Epithelial cell of proximal tubule (primary cell): Measurements from ENCODE around the gene MAP7D1. TPM values are rescaled to one million over a fixed set of nuclear protein-coding genes. Genes with fewer than 3 reads are reported as not detected.

Experiments
- DNase-seq: peaks from one replicate; pipeline ENCODE4 v3.0.0-alpha.2; 2011; ENCODE audit warnings: low read depth
- H3K4me3 ChIP-seq: 2 replicates; pipeline ENCODE4 v1.5.1; 2011; ENCODE audit warnings: low read depth, mild to moderate bottlenecking, low read length
- total RNA-seq: library from RNA; depleted of rRNA; stranded (reverse); fragments of >200 nt; gene quantifications from 2 replicates; pipeline ENCODE4 v1.2.3, GENCODE V29; 2015
- TF ChIP-seq, protein P1 (sequence below): conservative IDR thresholded peaks from 2 replicates; pipeline ENCODE4 v1.5.1; 2012; ENCODE audit warnings: low read depth, mild to moderate bottlenecking, low read length

The MAP7D1 gene
- total RNA-seq, 1 donor from 2014 or later = 280 TPM

- H3K4me3 ChIP-seq = no peak overlapping the region
- DNase-seq = no peak
- TF ChIP-seq, protein P1, sequence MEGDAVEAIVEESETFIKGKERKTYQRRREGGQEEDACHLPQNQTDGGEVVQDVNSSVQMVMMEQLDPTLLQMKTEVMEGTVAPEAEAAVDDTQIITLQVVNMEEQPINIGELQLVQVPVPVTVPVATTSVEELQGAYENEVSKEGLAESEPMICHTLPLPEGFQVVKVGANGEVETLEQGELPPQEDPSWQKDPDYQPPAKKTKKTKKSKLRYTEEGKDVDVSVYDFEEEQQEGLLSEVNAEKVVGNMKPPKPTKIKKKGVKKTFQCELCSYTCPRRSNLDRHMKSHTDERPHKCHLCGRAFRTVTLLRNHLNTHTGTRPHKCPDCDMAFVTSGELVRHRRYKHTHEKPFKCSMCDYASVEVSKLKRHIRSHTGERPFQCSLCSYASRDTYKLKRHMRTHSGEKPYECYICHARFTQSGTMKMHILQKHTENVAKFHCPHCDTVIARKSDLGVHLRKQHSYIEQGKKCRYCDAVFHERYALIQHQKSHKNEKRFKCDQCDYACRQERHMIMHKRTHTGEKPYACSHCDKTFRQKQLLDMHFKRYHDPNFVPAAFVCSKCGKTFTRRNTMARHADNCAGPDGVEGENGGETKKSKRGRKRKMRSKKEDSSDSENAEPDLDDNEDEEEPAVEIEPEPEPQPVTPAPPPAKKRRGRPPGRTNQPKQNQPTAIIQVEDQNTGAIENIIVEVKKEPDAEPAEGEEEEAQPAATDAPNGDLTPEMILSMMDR = no peak
Observed at GRCh38 chr1:36166938-36167905, 11.3 kb downstream of the MAP7D1 start.

GRCh38 chr1:36168514-36168913, 12.6 kb downstream of the MAP7D1 start:
- no peak for DNase-seq
- TF ChIP-seq, protein P1 = no peak
- H3K4me3 ChIP-seq = no peak overlapping the region

DNA sequence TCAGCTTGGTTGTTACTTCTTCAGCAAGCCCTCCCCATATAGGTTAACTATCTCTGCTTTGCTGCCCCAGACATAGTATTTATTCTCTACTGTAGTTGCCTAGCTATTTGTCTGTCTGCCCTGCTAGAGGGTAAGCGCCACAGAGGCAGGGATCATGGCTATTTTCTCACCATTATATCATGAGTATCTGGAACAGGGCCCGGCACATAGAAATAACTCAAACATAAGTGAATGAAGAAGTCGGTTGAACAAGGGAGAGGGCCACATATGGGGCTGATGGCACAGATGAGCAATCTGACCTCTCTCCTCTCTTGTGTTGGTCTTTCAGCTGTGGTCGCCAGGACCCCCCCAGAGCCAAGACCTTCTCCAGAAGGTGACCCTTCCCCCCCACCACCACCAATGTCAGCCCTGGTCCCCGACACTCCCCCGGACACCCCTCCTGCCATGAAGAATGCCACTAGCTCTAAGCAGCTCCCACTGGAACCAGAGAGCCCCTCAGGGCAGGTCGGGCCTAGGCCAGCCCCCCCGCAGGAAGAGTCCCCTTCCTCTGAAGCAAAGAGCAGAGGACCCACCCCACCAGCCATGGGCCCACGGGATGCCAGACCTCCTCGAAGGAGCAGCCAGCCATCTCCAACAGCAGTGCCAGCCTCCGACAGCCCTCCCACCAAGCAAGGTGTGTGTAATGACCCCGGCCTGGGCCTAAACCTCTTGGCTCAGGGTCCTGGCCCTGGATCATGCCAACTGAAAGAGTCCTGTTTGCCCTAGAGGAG, 14.9 kb downstream of the MAP7D1 start:
- TF ChIP-seq, protein P1 = no peak
- no peak overlapping the region for H3K4me3 ChIP-seq

DNA sequence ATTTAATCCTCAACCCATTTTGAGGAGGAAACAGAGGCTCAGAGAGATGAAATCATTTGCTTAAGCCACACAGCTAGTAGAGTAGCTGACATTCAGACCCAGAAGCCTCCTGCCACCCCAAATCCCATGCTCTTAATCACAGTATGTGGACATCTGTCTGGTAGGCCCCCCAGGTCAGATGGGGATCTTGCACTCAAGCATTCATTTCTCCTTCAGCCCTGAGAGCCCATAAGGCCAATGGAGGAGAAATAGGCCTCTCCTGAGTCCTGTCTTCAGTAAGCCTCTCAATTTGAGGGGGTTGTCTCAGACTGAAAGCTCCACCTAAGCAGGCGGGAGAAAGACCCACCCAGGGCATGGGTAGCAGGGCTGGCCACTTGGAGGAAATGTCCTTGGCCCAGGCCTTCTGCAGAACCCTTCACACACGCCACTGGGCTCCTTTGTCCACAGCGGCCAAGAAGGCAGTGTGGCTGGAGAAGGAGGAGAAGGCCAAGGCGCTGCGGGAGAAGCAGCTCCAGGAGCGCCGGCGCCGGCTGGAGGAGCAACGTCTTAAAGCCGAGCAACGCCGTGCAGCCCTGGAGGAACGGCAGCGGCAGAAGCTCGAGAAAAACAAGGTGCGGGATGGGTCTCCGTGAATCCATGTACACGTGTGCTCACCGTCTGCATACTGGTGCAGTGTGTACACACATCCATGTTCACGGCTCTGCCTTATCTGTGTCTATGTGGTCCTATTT, 16.2 kb downstream of the MAP7D1 start:
- DNase-seq = no peak
- TF ChIP-seq, protein P1 = no peak
- no peak overlapping the region for H3K4me3 ChIP-seq

More for the DNA sequence above, 14.9 kb downstream of the MAP7D1 start:
- no peak for DNase-seq

- DNase-seq = no peak
- TF ChIP-seq, protein P1 = no peak
- H3K4me3 ChIP-seq = no peak overlapping the region
Observed at GRCh38 chr1:36172983-36173382, 17.0 kb downstream of the MAP7D1 start.

GRCh38 chr1:36174713-36175112, 18.8 kb downstream of the MAP7D1 start:
- DNase-seq = no peak
- TF ChIP-seq, protein P1 = no peak
- H3K4me3 ChIP-seq = no peak overlapping the region
